ENCODE measurements around the gene TLE4. TPM values are rescaled to one million over a fixed set of nuclear protein-coding genes. Genes with fewer than 3 reads are reported as not detected.

Gene TLE4
- total and polyA plus RNA-seq, 7 donors = 7.6 to 60.9 (median 29.1) TPM

DNA sequence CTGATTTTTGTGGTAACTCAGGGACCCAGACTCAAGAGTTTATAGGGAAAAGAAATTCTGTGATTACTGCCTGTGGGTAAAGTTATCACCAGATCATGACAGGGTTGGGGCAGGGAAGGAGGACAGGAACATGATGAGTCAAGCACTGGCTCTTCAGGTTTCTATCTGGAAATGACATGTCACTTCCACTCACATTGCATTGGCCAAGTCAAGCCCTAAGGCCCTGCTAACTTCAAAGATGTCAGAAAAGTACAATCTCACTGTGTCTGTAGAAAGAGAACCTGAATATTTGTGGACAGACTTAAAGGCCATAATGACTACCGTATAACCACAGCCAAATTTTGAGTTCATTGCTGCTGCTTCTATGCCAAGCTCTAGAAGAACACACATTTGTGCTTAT is 187.7 kb downstream of the TLE4 start:
- intact Hi-C loops (cut with DNase I) = no loop called here
- DNase-seq = no peak
- H3K4me1 ChIP-seq = peaks cover 0 to 23% (median 16%) of the 10 kb centered on the region in 4 donors
- no peaks in the 10 kb centered on the region for H3K9me3 ChIP-seq
- WGBS, 2 donors = 93 to 100% methylated on average over 1 of the region's 1 CpG
- no peaks in the 10 kb centered on the region for H3K27me3 ChIP-seq
- no peak overlapping the region for H3K4me3 ChIP-seq
- no peak overlapping the region for H3K27ac ChIP-seq
- H3K36me3 ChIP-seq = no peaks in the 10 kb centered on the region
- TF ChIP-seq, protein P1, sequence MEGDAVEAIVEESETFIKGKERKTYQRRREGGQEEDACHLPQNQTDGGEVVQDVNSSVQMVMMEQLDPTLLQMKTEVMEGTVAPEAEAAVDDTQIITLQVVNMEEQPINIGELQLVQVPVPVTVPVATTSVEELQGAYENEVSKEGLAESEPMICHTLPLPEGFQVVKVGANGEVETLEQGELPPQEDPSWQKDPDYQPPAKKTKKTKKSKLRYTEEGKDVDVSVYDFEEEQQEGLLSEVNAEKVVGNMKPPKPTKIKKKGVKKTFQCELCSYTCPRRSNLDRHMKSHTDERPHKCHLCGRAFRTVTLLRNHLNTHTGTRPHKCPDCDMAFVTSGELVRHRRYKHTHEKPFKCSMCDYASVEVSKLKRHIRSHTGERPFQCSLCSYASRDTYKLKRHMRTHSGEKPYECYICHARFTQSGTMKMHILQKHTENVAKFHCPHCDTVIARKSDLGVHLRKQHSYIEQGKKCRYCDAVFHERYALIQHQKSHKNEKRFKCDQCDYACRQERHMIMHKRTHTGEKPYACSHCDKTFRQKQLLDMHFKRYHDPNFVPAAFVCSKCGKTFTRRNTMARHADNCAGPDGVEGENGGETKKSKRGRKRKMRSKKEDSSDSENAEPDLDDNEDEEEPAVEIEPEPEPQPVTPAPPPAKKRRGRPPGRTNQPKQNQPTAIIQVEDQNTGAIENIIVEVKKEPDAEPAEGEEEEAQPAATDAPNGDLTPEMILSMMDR (IDR thresholded peaks at IDR 0.05) = no peak
- TF ChIP-seq POLR2AphosphoS5 (IDR thresholded peaks at IDR 0.05) = no peak
- no peak for TF ChIP-seq EP300 (IDR thresholded peaks at IDR 0.05)
- TF ChIP-seq POLR2A (IDR thresholded peaks at IDR 0.05) = no peak

DNA sequence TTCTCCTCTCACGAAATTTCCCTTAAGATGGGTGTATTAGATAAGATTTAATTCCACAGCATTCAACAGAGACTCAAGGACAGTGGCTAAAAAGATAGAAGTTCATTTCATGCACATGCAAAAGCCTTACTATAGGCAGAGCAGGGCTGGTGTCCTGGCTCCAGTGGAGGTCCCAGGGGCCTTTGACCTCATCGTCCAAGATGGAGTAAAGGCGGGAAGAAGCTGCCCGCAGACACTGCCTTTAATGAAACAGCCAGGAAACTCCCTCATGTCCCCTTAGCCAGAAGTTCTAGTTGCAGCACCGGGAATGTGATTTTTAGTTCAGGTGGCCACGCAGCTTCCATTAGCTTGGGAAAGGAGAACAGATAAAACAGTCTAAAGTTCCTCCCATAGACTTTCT is 190.3 kb downstream of the TLE4 start:
- no peaks in the 10 kb centered on the region for H3K27me3 ChIP-seq
- DNase-seq = no peak
- peaks cover 0 to 27% (median 20%) of the 10 kb centered on the region in 4 donors for H3K4me1 ChIP-seq
- intact Hi-C loops (cut with DNase I) = loop anchor here (10.0 kb wide), 1 partner anchor 187 kb away; the partner anchor contains the start of gene TLE4
- 93 to 94% methylated on average over 6 of the region's 6 CpGs for WGBS, 2 donors
- no peak overlapping the region for H3K4me3 ChIP-seq
- TF ChIP-seq POLR2A (IDR thresholded peaks at IDR 0.05) = no peak
- TF ChIP-seq, protein P1 (IDR thresholded peaks at IDR 0.05) = no peak
- TF ChIP-seq POLR2AphosphoS5 (IDR thresholded peaks at IDR 0.05) = no peak
- TF ChIP-seq EP300 (IDR thresholded peaks at IDR 0.05) = no peak
- no peaks in the 10 kb centered on the region for H3K9me3 ChIP-seq
- no peak overlapping the region for H3K27ac ChIP-seq
- H3K36me3 ChIP-seq = no peaks in the 10 kb centered on the region

DNA sequence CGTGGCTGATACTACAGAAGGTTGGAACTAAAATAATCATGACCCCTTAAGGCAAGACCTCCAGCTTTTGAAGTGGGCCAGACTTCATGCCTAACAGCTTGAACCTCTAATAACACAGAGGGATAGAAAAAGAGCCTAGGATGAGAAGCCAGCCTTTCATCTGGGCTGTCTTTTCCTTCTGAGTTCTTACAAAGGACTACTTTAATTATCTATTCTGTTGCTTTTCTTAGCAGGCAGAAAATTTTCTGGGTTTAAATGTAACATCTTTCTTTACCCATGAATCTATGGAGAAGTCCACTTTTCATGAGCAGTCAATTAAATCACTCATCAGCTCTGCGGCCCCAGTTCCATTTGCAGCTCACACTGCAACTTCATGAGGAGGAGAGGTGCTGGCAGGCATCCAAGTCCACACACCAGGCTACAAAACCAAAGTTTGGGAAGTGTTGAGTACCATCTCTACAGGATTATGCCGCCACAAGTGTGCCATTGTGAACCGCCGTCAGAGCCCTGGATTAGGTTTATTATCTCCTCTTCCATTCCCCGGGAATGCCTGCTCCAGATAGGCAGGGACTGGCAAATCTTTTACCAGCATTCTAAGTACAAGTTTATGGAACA is 192.0 kb downstream of the TLE4 start:
- no peak overlapping the region for H3K4me3 ChIP-seq
- intact Hi-C loops (cut with DNase I) = loop anchor here (10.0 kb wide), 1 partner anchor 189 kb away; the partner anchor contains the start of gene TLE4

DNA sequence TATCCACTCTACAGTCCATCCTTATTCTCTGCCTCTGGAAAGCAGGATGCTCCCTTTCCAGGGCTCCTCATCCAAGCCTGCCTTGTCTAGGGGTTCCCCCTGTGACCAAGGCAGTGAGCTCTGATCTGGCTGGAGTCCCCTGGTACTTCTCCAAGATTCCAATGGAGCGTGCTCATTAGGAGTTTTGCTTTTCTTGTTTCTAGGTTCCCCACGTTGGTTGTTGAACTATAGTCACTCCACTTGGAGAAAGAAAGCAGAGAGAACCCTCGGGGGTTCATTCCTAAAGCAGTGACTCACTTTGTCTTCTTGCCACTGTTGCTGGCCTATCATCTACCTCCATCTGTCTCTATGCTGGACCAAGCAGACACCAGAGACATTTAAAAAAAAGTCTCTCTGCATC is 192.6 kb downstream of the TLE4 start:
- H3K4me3 ChIP-seq = no peak overlapping the region
- no peaks in the 10 kb centered on the region for H3K36me3 ChIP-seq
- intact Hi-C loops (cut with DNase I) = loop anchor here (10.0 kb wide), 1 partner anchor 190 kb away; the partner anchor contains the start of gene TLE4
- H3K27ac ChIP-seq = peak overlapping the region; percentile 30 to 56 (median 34)
- no peaks in the 10 kb centered on the region for H3K9me3 ChIP-seq
- WGBS, 2 donors = 60 to 68% methylated on average over 3 of the region's 3 CpGs
- H3K27me3 ChIP-seq = no peaks in the 10 kb centered on the region
- TF ChIP-seq POLR2AphosphoS5 (IDR thresholded peaks at IDR 0.05) = peak in 3 of 4 donors; percentile 24 to 59 (median 34)
- no peak for TF ChIP-seq EP300 (IDR thresholded peaks at IDR 0.05)
- TF ChIP-seq, protein P1 (IDR thresholded peaks at IDR 0.05) = no peak
- no peak for TF ChIP-seq POLR2A (IDR thresholded peaks at IDR 0.05)
- H3K4me1 ChIP-seq = peaks cover 0 to 20% (median 13%) of the 10 kb centered on the region in 4 donors
- DNase-seq = peak; percentile 76

More for the DNA sequence above, 192.0 kb downstream of the TLE4 start:
- Histone ChIP-seq H3K9me3 (no peaks in the 10 kb centered on the region), H3K27ac (peak overlapping the region; percentile 30 to 56 (median 34)), H3K27me3 (no peaks in the 10 kb centered on the region), H3K36me3 (no peaks in the 10 kb centered on the region), H3K4me1 (peaks cover 0 to 20% (median 13%) of the 10 kb centered on the region in 4 donors)
- peak; percentile 70 for DNase-seq
- TF ChIP-seq POLR2A (IDR thresholded peaks at IDR 0.05) = no peak
- TF ChIP-seq, protein P1 (IDR thresholded peaks at IDR 0.05) = no peak
- TF ChIP-seq EP300 (IDR thresholded peaks at IDR 0.05) = no peak
- no peak for TF ChIP-seq POLR2AphosphoS5 (IDR thresholded peaks at IDR 0.05)
- 66 to 80% methylated on average over 6 of the region's 6 CpGs for WGBS, 2 donors
